H1 (cell line): ENCODE results near the gene RAB32. TPM values are rescaled to one million over a fixed set of nuclear protein-coding genes. Genes with fewer than 3 reads are reported as not detected.

ENCODE experiments used
- CTCF ChIA-PET: fragments of 300-600 bp; sonication (Branson Sonifier 250); formaldehyde crosslinking; loops from one replicate; lab custom pipeline; 2021; ENCODE audit not compliant: partially characterized antibody; lab: Charles Lee
- POLR2A ChIA-PET: fragments of 300-600 bp; sonication (Branson Sonifier 250); formaldehyde crosslinking; loops from one replicate; lab custom pipeline; 2021; ENCODE audit warnings: inconsistent platforms; ENCODE audit not compliant: partially characterized antibody; lab: Charles Lee
- DNase-seq, 2 experiments: peaks; one replicate each; pipeline versions ENCODE4 v3.0.0 to v3.0.0-alpha.2; 2010 to 2022; ENCODE audit warnings: low spot score in 2 of 2, low read depth in 1 of 2, mixed read lengths in 1 of 2
- FAIRE-seq: peaks from 2 replicates; lab custom pipeline; 2011; peaks lifted over from hg19 to GRCh38; lab: Jason Lieb, UNC
- H2AFZ ChIP-seq: 2 replicates; pipeline ENCODE4 v1.8.1; 2012; ENCODE audit warnings: low read length, inconsistent platforms
- H2AK5ac ChIP-seq: 2 replicates; pipeline ENCODE4 v1.6.1; 2013; ENCODE audit warnings: low read depth, low read length
- H2BK120ac ChIP-seq: replicated peaks from 2 replicates; pipeline ENCODE3; 2013; ENCODE audit warnings: low read depth, low read length, inconsistent platforms
- H2BK12ac ChIP-seq: 2 replicates; pipeline ENCODE4 v1.6.1; 2013; ENCODE audit warnings: low read depth, low read length
- H2BK15ac ChIP-seq: 2 replicates; pipeline ENCODE4 v1.6.1; 2013; ENCODE audit warnings: low read length
- H2BK20ac ChIP-seq: 2 replicates; pipeline ENCODE4 v1.6.1; 2013; ENCODE audit warnings: low read length
- H2BK5ac ChIP-seq: 2 replicates; pipeline ENCODE4 v1.6.1; 2013; ENCODE audit warnings: low read depth, low read length
- H3K14ac ChIP-seq: 2 replicates; pipeline ENCODE4 v1.6.1; 2013; ENCODE audit warnings: inconsistent platforms; ENCODE audit not compliant: insufficient read length
- H3K18ac ChIP-seq: 2 replicates; pipeline ENCODE4 v1.6.1; 2013; ENCODE audit warnings: low read length; ENCODE audit errors: extremely low read depth
- H3K23ac ChIP-seq: 2 replicates; pipeline ENCODE4 v1.6.1; 2013; ENCODE audit warnings: inconsistent platforms; ENCODE audit not compliant: insufficient read length
- H3K23me2 ChIP-seq: 2 replicates; pipeline ENCODE4 v1.6.1; 2013; ENCODE audit warnings: low read depth, low read length
- H3K27ac ChIP-seq: 2 replicates; pipeline ENCODE4 v1.6.1; 2011; ENCODE audit warnings: low read depth, low read length, inconsistent platforms
- H3K27me3 ChIP-seq, 4 experiments: replicated peaks in 1 of 4; 1 replicate in 1 of 4; 2 replicates in 3 of 4; pipeline versions ENCODE4 v1.6.1 to v1.8.1; 2011 to 2013; ENCODE audit warnings: low read length in 3 of 4, mild to moderate bottlenecking in 3 of 4, inconsistent platforms in 2 of 4, mixed read lengths in 2 of 4, moderate library complexity in 1 of 4; ENCODE audit not compliant: control insufficient read depth in 3 of 4, insufficient read depth in 3 of 4; ENCODE audit errors: extremely low read depth in 1 of 4
- H3K36me3 ChIP-seq, 4 experiments: 2 replicates each; pipeline versions ENCODE4 v1.6.1 to v1.8.1; 2011 to 2013; ENCODE audit warnings: mild to moderate bottlenecking in 4 of 4, low read length in 3 of 4, moderate library complexity in 2 of 4, control low read depth in 1 of 4, inconsistent platforms in 1 of 4; ENCODE audit not compliant: insufficient read depth in 4 of 4, control insufficient read depth in 2 of 4
- H3K4ac ChIP-seq: replicated peaks from 2 replicates; pipeline ENCODE3; 2013; ENCODE audit warnings: low read length, low read depth, mixed read lengths, inconsistent platforms; ENCODE audit not compliant: insufficient read length
- H3K4me1 ChIP-seq, 4 experiments: replicated peaks in 1 of 4; 1 replicate in 1 of 4; 2 replicates in 3 of 4; pipeline versions ENCODE4 v1.6.1 to v1.8.1; 2011 to 2013; ENCODE audit warnings: low read length in 3 of 4, inconsistent platforms in 2 of 4, mixed read lengths in 1 of 4; ENCODE audit not compliant: insufficient read depth in 4 of 4, control insufficient read depth in 3 of 4
- H3K4me2 ChIP-seq, 2 experiments: 2 replicates each; pipeline versions ENCODE4 v1.6.1 to v1.8.1; 2011 to 2013; ENCODE audit warnings: low read depth in 2 of 2, low read length in 2 of 2, control low read depth in 1 of 2, inconsistent platforms in 1 of 2, mild to moderate bottlenecking in 1 of 2; ENCODE audit not compliant: insufficient read depth in 1 of 2
- H3K4me3 ChIP-seq, 4 experiments: fragments of 200-600, 300-600 bp in 1 of 4; sonication (generic), shearing (Covaris generic), sonication (Bioruptor Twin) in 1 of 4; 2 replicates each; pipeline versions ENCODE4 v1.5.1 to v1.8.1; 2011 to 2016; ENCODE audit warnings: low read length in 4 of 4, low read depth in 3 of 4, control low read depth in 2 of 4, inconsistent platforms in 2 of 4, mild to moderate bottlenecking in 2 of 4, mixed read lengths in 1 of 4, moderate library complexity in 1 of 4; ENCODE audit not compliant: insufficient read depth in 2 of 4; ENCODE audit errors: extremely low read depth in 1 of 4
- H3K56ac ChIP-seq: replicated peaks from 2 replicates; pipeline ENCODE3; 2013; ENCODE audit warnings: low read depth, mild to moderate bottlenecking, mixed read lengths, low read length, inconsistent platforms; ENCODE audit not compliant: insufficient read length
- H3K79me1 ChIP-seq: 2 replicates; pipeline ENCODE4 v1.6.1; 2013; ENCODE audit warnings: low read depth, low read length, control low read depth
- H3K79me2 ChIP-seq, 2 experiments: 2 replicates each; pipeline versions ENCODE4 v1.6.1 to v1.8.1; 2012 to 2013; ENCODE audit warnings: low read length in 2 of 2, mild to moderate bottlenecking in 2 of 2, inconsistent platforms in 1 of 2; ENCODE audit not compliant: insufficient read depth in 2 of 2, control insufficient read depth in 1 of 2
- H3K9ac ChIP-seq, 4 experiments: replicated peaks in 1 of 4; 1 replicate in 1 of 4; 2 replicates in 3 of 4; pipeline versions ENCODE4 v1.6.1 to v1.8.1; 2011 to 2013; ENCODE audit warnings: low read depth in 3 of 4, low read length in 3 of 4, control low read depth in 2 of 4, mild to moderate bottlenecking in 2 of 4, moderate library complexity in 2 of 4, inconsistent platforms in 1 of 4; ENCODE audit errors: extremely low read depth in 1 of 4
- H3K9me3 ChIP-seq, 2 experiments: 2 replicates each; pipeline versions ENCODE4 v1.6.1 to v1.8.1; 2012 to 2013; ENCODE audit warnings: mild to moderate bottlenecking in 2 of 2, moderate library complexity in 2 of 2, control low read depth in 1 of 2, inconsistent platforms in 1 of 2, low read depth in 1 of 2, low read length in 1 of 2, mixed read lengths in 1 of 2; ENCODE audit not compliant: insufficient read depth in 2 of 2
- H4K20me1 ChIP-seq, 2 experiments: replicated peaks in 1 of 2; 2 replicates each; pipeline versions ENCODE3 to v1.8.1; 2011 to 2013; ENCODE audit warnings: inconsistent platforms in 2 of 2, low read length in 2 of 2, mild to moderate bottlenecking in 1 of 2; ENCODE audit not compliant: insufficient read depth in 2 of 2, control insufficient read depth in 1 of 2
- H4K5ac ChIP-seq: 2 replicates; pipeline ENCODE4 v1.6.1; 2013; ENCODE audit warnings: low read length, low read depth, mixed read lengths, inconsistent platforms; ENCODE audit not compliant: insufficient read length
- H4K8ac ChIP-seq: 2 replicates; pipeline ENCODE4 v1.8.0; 2013; ENCODE audit warnings: mild to moderate bottlenecking, moderate library complexity, low read length, inconsistent platforms; ENCODE audit not compliant: insufficient read depth; ENCODE audit errors: extremely low read depth
- H4K91ac ChIP-seq: replicated peaks from 2 replicates; pipeline ENCODE3; 2013; ENCODE audit warnings: low read length, mixed read lengths, inconsistent platforms; ENCODE audit not compliant: insufficient read length
- CBX8 ChIP-seq: fragments of 300-800, 300-1000 bp; sonication (generic); IDR thresholded peaks from 2 replicates; pipeline ENCODE4 v1.7.1; 2016; ENCODE audit warnings: low read depth, low read length, borderline replicate concordance
- E2F6 ChIP-seq: IDR thresholded peaks from 2 replicates; pipeline ENCODE4 v1.6.1; 2012; ENCODE audit warnings: inconsistent platforms
- HDAC6 ChIP-seq: IDR thresholded peaks from one replicate; pipeline ENCODE4 v1.7.1; 2012; ENCODE audit warnings: low read depth, mild to moderate bottlenecking, inconsistent platforms, low read length, moderate library complexity
- JUN ChIP-seq: IDR thresholded peaks from 2 replicates; pipeline ENCODE4 v1.6.1; 2011; ENCODE audit warnings: low read depth, mild to moderate bottlenecking, improper control_type of control experiment, low read length
- RAD21 ChIP-seq, 2 experiments: IDR thresholded peaks in 1 of 2; conservative IDR thresholded peaks in 1 of 2; 2 replicates each; pipeline ENCODE4 v1.6.1; 2011; ENCODE audit warnings: low read depth in 2 of 2, low read length in 2 of 2, improper control_type of control experiment in 1 of 2, inconsistent platforms in 1 of 2, mild to moderate bottlenecking in 1 of 2, moderate library complexity in 1 of 2
- SAP30 ChIP-seq: fragments of 300-600 bp; sonication (generic); IDR thresholded peaks from 2 replicates; pipeline ENCODE4 v1.7.1; 2012; ENCODE audit warnings: low read length, moderate library complexity, mild to moderate bottlenecking, inconsistent platforms; ENCODE audit not compliant: insufficient read depth, insufficient replicate concordance
- USF2 ChIP-seq: IDR thresholded peaks from 2 replicates; pipeline ENCODE4 v1.6.1; 2011; ENCODE audit warnings: low read length, improper control_type of control experiment
- WGBS, 2 experiments: shearing (Covaris generic) in 1 of 2; methylation state at CpG; one replicate each; pipeline versions ENCODE4 v1.1.6 to v1.1.7; 2013 to 2015; ENCODE audit warnings: low lambda C conversion rate in 2 of 2, mixed read lengths in 2 of 2, inconsistent platforms in 1 of 2, low coverage in 1 of 2, missing lambda C conversion rate in 1 of 2; ENCODE audit not compliant: insufficient replicate concordance in 2 of 2, insufficient coverage in 1 of 2, insufficient read length in 1 of 2; ENCODE audit errors: extremely low coverage in 1 of 2, missing lambda C conversion rate in 1 of 2; 5-methylcytosine and 5-hydroxymethylcytosine counted together
- polyA plus RNA-seq, 7 experiments: library from polyadenylated mRNA; depleted of rRNA in 3 of 7; stranded (reverse) in 5 of 7; unstranded in 2 of 7; fragments of >200 nt in 5 of 7; fragments of 200-250 nt in 2 of 7; gene quantifications; 1 replicate in 5 of 7; 2 replicates in 1 of 7; 4 replicates in 1 of 7; pipeline versions ENCODE4 v1.2.1 to v1.2.3, GENCODE V29; 2011 to 2013; ENCODE audit warnings: missing spikeins in 2 of 7, mixed read lengths in 2 of 7
- total RNA-seq: library from RNA; stranded (reverse); fragmentation: NEBNext Ultra II Directional; extraction: Animal tissue kit (Norgen Biotek cat#: 25700); gene quantifications from 2 replicates; pipeline ENCODE4 v1.2.1, GENCODE V29; 2021

The RAB32 gene
- total and polyA plus RNA-seq, 2 of the 8 experiments (the other 6 are each of a cell fraction or from before 2014, with no cell fraction given): 3.9 to 6.3 TPM

- POLR2A ChIA-PET: no interaction called here
- H3K9me3 ChIP-seq: no peaks in the 10 kb centered on the region
- no peak overlapping the region for H2BK15ac ChIP-seq
- no peak overlapping the region for H2AK5ac ChIP-seq
- CTCF ChIA-PET: no interaction called here
- H4K8ac ChIP-seq: no peak overlapping the region
- H3K9ac ChIP-seq: no peak overlapping the region
- peaks cover 3% of the 10 kb centered on the region; the same call in 1 of the 2 replicates for H3K23me2 ChIP-seq
- no peak overlapping the region for H3K18ac ChIP-seq
- H3K27ac ChIP-seq: no peak overlapping the region
- no peaks in the 10 kb centered on the region for H3K79me1 ChIP-seq
- H3K4me1 ChIP-seq: peaks cover 0 to 4% (median 0%) of the 10 kb centered on the region in 4 experiments; a peak in 2 of 7 replicates
- no peak overlapping the region for H3K4me2 ChIP-seq
- no peak for TF ChIP-seq HDAC6
- TF ChIP-seq E2F6: no peak
- no peak for TF ChIP-seq JUN
- TF ChIP-seq SAP30: no peak
- TF ChIP-seq RAD21 (IDR thresholded peaks at IDR 0.05 in 1 of 2, conservative IDR thresholded peaks at IDR 0.05 in 1 of 2; ENCODE audit: low read depth in 2 of 2, low read length in 2 of 2): no peak
- TF ChIP-seq USF2: no peak
- no peak for TF ChIP-seq CBX8
- H3K36me3 ChIP-seq: no peaks in the 10 kb centered on the region
- no peak overlapping the region for H4K5ac ChIP-seq
- no peak for FAIRE-seq
- WGBS, 2 experiments: 91% methylated on average over 1 of the region's 1 CpG; no CpG with 5 or more reads in 1 of the 2 experiments
- H2BK5ac ChIP-seq: no peak overlapping the region
- H3K56ac ChIP-seq: no peak overlapping the region
- no peak overlapping the region for H2BK20ac ChIP-seq
- H3K79me2 ChIP-seq: no peaks in the 10 kb centered on the region
- no peak overlapping the region for H2BK120ac ChIP-seq
- H2AFZ ChIP-seq: no peak overlapping the region
- H3K4ac ChIP-seq: no peak overlapping the region
- H3K23ac ChIP-seq: no peak overlapping the region
- H4K20me1 ChIP-seq: no peaks in the 10 kb centered on the region
- H4K91ac ChIP-seq: no peak overlapping the region
- no peak overlapping the region for H2BK12ac ChIP-seq
- DNase-seq: no peak
- H3K4me3 ChIP-seq: no peak overlapping the region
- H3K14ac ChIP-seq: no peak overlapping the region
- no peaks in the 10 kb centered on the region for H3K27me3 ChIP-seq
These were observed 50.9 kb downstream of the RAB32 start for GRCh38 chr6:146594495-146594894.
